Cerebellar nuclear complex (tissue), 1 donor: ENCODE data around the gene SEMG1.

Experiments
- DNase-seq, 2 experiments: peaks; one replicate each; lab custom pipeline; 2025; lab: John Stamatoyannopoulos, UW

SEMG1 gene

GRCh38 chr20:45223136-45223535 lies 16.3 kb downstream of the SEMG1 start:
- no peak for DNase-seq

- DNase-seq, result no peak
These were observed 19.5 kb downstream of the SEMG1 start for GRCh38 chr20:45226287-45226686.

- no peak for DNase-seq
These were observed 22.6 kb downstream of the SEMG1 start for GRCh38 chr20:45229264-45230056.

- no peak for DNase-seq
These were observed 23.8 kb downstream of the SEMG1 start for GRCh38 chr20:45230631-45231030.

GRCh38 chr20:45235995-45236394 lies 29.2 kb downstream of the SEMG1 start:
- DNase-seq, result no peak

- no peak for DNase-seq
These were observed 31.3 kb downstream of the SEMG1 start for GRCh38 chr20:45238139-45238538.

GRCh38 chr20:45246109-45246508 lies 39.3 kb downstream of the SEMG1 start:
- no peak for DNase-seq

GRCh38 chr20:45247865-45248264 lies 41.0 kb downstream of the SEMG1 start:
- no peak for DNase-seq

GRCh38 chr20:45248609-45249008 lies 41.8 kb downstream of the SEMG1 start:
- no peak for DNase-seq

- no peak for DNase-seq
These were observed 45.2 kb downstream of the SEMG1 start for GRCh38 chr20:45251884-45252560.

GRCh38 chr20:45253261-45253660 lies 46.4 kb downstream of the SEMG1 start:
- DNase-seq, result no peak

- no peak for DNase-seq
These were observed 47.8 kb downstream of the SEMG1 start, which contains the start of gene SLPI for GRCh38 chr20:45254383-45255262. Gene SLPI (minus strand): TSS chr20:45254564. CDS start chr20:45254543, 21 bp downstream.

GRCh38 chr20:45257161-45257560 lies 50.3 kb downstream of the SEMG1 start:
- DNase-seq, result no peak

- no peak for DNase-seq
These were observed 50.9 kb downstream of the SEMG1 start for GRCh38 chr20:45257711-45258110.

- DNase-seq, result no peak
These were observed 51.4 kb downstream of the SEMG1 start for GRCh38 chr20:45258259-45258658.

- DNase-seq, result no peak
These were observed 51.8 kb downstream of the SEMG1 start for GRCh38 chr20:45258664-45259063.
